ENCODE results near the gene RET. TPM values are rescaled to one million over a fixed set of nuclear protein-coding genes. Genes with fewer than 3 reads are reported as not detected.

Gene RET
- total RNA-seq, 6 donors from 2014 or later: 0.11 to 0.98 (median 0.30) TPM; not detected in 1

- Histone ChIP-seq H3K27ac (no peak overlapping the region), H3K9me3 (no peaks in the 10 kb centered on the region), H3K4me1 (no peaks in the 10 kb centered on the region), H3K36me3 (no peaks in the 10 kb centered on the region), H3K27me3 (no peaks in the 10 kb centered on the region), H3K4me3 (no peak overlapping the region)
- 60 to 77% methylated on average over 14 of the region's 14 CpGs for whole genome bisulfite sequencing, 2 donors
- TF ChIP-seq POLR2AphosphoS5 (IDR thresholded peaks at IDR 0.05) (no peak), CTCF (IDR thresholded peaks at IDR 0.05) (no peak), POLR2A (IDR thresholded peaks at IDR 0.05) (no peak), EP300 (IDR thresholded peaks at IDR 0.05) (no peak)
- DNase-seq (no peak), ATAC-seq (ENCODE audit: low FRiP score in 2 of 2) (no peak)
Observed at GRCh38 chr10:43068471-43069210, 8.2 kb upstream of the RET start.

- H3K4me3 ChIP-seq: no peak overlapping the region
- H3K27me3 ChIP-seq: no peaks in the 10 kb centered on the region
- no peak overlapping the region for H3K27ac ChIP-seq
- ATAC-seq (ENCODE audit: low FRiP score in 2 of 2) (no peak), DNase-seq (no peak)
- no peaks in the 10 kb centered on the region for H3K4me1 ChIP-seq
- TF ChIP-seq POLR2AphosphoS5 (IDR thresholded peaks at IDR 0.05): no peak
- TF ChIP-seq POLR2A (IDR thresholded peaks at IDR 0.05): no peak
- no peak for TF ChIP-seq EP300 (IDR thresholded peaks at IDR 0.05)
- no peak for TF ChIP-seq CTCF (IDR thresholded peaks at IDR 0.05)
- H3K36me3 ChIP-seq: no peaks in the 10 kb centered on the region
- WGBS, 2 donors: 89 to 91% methylated on average over 5 of the region's 5 CpGs
- H3K9me3 ChIP-seq: no peaks in the 10 kb centered on the region
Observed at GRCh38 chr10:43069211-43069515, 7.7 kb upstream of the RET start.

GRCh38 chr10:43069579-43069978, 7.3 kb upstream of the RET start:
- H3K4me3 ChIP-seq: no peak overlapping the region
- no peaks in the 10 kb centered on the region for H3K4me1 ChIP-seq
- 73 to 80% methylated on average over 1 to 4 of the region's 4 CpGs for WGBS, 2 donors
- ATAC-seq (ENCODE audit: low FRiP score in 2 of 2) (no peak), DNase-seq (no peak)
- no peaks in the 10 kb centered on the region for H3K27me3 ChIP-seq
- H3K9me3 ChIP-seq: no peaks in the 10 kb centered on the region
- H3K27ac ChIP-seq: no peak overlapping the region
- TF ChIP-seq POLR2AphosphoS5 (IDR thresholded peaks at IDR 0.05) (no peak), CTCF (IDR thresholded peaks at IDR 0.05) (no peak), POLR2A (IDR thresholded peaks at IDR 0.05) (no peak), EP300 (IDR thresholded peaks at IDR 0.05) (no peak)
- no peaks in the 10 kb centered on the region for H3K36me3 ChIP-seq

- ATAC-seq (ENCODE audit: low FRiP score in 2 of 2) (no peak), DNase-seq (no peak)
- WGBS, 2 donors: 80 to 89% methylated on average over 15 to 17 of the region's 17 CpGs
- Histone ChIP-seq H3K4me3 (no peak overlapping the region), H3K9me3 (no peaks in the 10 kb centered on the region), H3K27me3 (peaks cover 0 to 7% (median 0%) of the 10 kb centered on the region in 4 donors), H3K36me3 (no peaks in the 10 kb centered on the region), H3K4me1 (no peaks in the 10 kb centered on the region), H3K27ac (no peak overlapping the region)
- TF ChIP-seq POLR2AphosphoS5 (IDR thresholded peaks at IDR 0.05) (no peak), POLR2A (IDR thresholded peaks at IDR 0.05) (no peak)
Observed at GRCh38 chr10:43070121-43071085, 6.5 kb upstream of the RET start.

- DNase-seq (no peak), ATAC-seq (ENCODE audit: low FRiP score in 2 of 2) (no peak)
- Histone ChIP-seq H3K27ac (no peak overlapping the region), H3K4me3 (no peak overlapping the region), H3K27me3 (peaks cover 0 to 23% (median 7%) of the 10 kb centered on the region in 4 donors), H3K36me3 (no peaks in the 10 kb centered on the region), H3K9me3 (no peaks in the 10 kb centered on the region), H3K4me1 (peaks cover 8 to 14% (median 9%) of the 10 kb centered on the region in 4 donors)
- 79 to 83% methylated on average over 9 to 18 of the region's 19 CpGs for WGBS, 2 donors
- TF ChIP-seq POLR2AphosphoS5 (IDR thresholded peaks at IDR 0.05): no peak
- TF ChIP-seq POLR2A (IDR thresholded peaks at IDR 0.05): no peak
- TF ChIP-seq EP300 (IDR thresholded peaks at IDR 0.05): no peak
- no peak for TF ChIP-seq CTCF (IDR thresholded peaks at IDR 0.05)
Observed at GRCh38 chr10:43071865-43072650, 4.8 kb upstream of the RET start.
